ENCODE results near the gene SLU7.
"Not testable (repeated sequence)": the region's sequence is repeated elsewhere in the genome, so short reads cannot be mapped to it uniquely, and the experiment has no call there.

The SLU7 gene

GRCh38 chr5:160450164-160450932, 31.5 kb upstream of the SLU7 start:
- FAIRE-seq = no peak

DNA sequence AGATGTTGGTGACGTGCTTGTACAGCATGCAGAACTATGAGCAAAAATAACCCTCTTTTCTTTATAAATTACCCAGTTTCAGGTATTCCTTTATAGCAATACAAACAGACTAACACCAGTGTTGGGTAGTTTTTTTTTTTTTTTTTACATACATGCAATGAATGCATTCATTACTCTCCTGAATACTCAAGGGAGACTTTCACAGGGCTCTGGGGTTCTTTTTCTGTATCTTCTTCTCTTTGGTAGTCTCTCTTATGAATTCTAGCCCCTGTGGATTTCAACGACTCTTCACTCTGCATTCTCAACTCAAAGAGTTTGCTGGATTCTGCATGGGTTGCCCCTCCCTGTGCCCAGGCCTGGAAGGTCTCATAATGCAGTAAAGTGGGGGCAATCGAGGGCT, 30.6 kb upstream of the SLU7 start:
- no peak for FAIRE-seq

DNA sequence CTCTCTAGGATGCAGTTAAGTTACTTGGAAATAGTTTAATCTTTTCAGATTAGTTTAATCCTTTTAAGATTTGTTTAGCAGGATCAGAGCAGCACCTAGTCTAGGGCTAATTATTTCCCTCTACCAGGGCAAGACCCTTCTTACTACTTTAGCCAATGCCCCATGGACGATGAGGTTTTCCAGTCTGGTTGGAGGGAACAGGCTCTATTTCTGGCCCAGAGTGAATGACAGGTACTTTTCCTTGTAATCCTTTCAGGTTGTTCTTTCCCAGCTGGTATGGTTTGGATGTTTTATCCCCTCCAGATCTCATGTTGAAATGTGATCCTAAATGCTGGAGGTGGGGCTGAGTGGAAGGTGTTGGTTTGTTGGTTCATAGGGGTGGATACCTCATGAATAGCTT, 30.0 kb upstream of the SLU7 start:
- no peak for FAIRE-seq

GRCh38 chr5:160445751-160446150, 26.9 kb upstream of the SLU7 start:
- FAIRE-seq = no peak

- FAIRE-seq = no peak
Observed at GRCh38 chr5:160445132-160445531, 26.3 kb upstream of the SLU7 start.

DNA sequence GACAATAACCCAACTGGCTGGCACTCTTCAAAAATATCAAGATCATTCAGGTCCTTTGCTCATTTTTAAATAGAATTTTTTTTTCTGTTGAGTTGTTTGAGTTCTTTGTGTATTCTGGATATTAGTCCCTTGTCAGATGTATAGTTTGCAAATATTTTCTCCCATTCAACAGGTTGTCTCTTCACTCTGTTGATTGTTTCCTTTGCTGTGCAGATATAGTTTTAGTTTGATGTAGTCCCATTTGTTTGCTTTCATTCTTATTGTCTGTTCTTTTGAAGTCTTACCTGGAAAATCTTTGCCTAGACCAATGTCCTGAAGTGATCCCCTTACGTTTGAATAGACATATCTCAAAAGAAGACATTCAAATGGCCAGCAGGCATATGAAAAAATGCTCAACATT, 25.5 kb upstream of the SLU7 start:
- FAIRE-seq = no peak

DNA sequence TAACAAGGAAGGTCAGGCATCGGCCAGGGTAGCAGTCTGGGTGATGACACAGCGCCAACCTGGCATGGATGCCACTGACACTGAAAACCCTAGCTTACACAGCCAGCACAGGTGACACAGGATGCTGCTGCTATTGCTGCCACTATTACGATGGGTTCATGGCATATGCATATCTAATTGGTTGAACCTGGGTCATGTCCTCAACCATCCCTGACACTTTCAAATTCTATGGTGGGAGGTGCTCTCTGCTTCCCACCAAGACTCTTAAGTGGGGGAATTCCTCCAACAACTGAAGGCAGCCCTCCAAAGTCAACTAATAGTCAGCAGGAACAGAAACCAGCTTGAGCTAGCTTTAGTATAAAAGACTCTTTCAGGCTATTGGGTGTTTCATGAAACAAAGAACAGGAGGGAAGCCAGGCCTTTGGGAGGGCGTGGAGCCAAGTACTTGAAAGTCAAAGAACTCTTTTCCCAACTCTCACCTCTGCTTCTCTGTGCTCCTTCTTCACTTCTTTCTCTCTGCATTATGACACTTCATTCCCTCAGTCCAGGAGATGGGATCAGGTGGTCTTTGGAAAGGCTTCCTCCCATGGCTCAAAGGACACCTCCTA, 24.0 kb upstream of the SLU7 start:
- FAIRE-seq = no peak

GRCh38 chr5:160441311-160441781, 22.5 kb upstream of the SLU7 start:
- FAIRE-seq = no peak

DNA sequence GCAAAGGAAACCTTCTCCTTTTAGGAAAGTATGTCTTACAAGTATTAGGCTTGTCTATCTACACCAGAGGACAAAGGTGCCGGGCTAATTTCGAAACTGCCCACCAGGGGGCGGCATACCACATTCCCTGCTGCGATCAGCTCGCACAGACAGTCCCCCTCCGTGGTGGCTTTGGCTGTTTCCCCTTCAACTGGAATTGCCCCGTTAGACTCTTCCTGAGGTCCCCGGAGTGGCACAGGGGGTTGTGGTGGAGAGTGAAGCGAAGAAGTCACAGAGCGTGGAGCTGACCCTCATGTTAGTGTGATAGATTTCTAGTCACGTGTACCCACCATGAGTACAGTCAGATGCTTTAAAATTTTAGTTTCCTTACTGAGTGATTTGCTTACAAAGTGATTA, 20.3 kb upstream of the SLU7 start:
- FAIRE-seq = no peak

DNA sequence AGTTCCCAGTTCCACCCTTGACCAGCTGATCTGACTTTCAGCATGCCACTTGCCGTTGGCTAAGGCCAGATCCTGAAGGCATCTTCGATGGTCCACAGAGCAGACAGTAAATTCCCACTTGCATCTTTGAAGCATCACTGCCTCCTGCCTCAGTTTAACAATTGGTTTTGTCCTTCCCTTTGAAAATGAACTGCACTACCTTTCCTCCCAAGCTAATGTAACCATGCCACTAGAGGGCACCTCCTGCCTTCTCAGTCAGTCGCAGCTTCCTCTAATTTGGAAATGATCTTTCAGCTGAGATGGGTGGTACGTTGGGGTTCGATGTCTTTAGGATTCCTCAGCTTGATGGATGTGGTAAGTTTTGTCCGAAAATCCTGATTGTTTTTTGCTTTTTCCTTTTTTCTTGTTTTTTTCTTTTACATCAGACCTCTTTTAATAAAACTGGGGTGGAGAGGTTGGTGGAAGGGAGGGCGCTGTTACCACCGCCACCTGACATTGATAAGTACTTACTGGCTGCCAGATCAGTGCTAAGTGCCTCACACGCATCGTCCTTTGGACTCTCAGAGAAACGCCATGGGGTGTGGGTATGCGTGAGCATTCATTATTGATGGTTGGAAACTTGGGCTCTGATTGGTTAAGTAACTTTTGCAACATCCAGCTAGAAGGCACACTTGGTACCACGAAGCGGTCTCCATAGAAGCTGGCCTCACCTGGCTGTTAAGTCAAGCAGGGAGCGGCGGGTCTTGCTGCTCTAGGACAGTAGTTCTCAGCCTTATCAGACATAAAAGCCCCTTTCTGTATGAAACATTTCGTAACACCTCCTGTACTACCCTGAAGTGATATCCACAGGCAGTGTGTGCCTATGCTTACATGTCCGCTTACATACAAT, 19.7 kb upstream of the SLU7 start:
- FAIRE-seq = peak; percentile 49

DNA sequence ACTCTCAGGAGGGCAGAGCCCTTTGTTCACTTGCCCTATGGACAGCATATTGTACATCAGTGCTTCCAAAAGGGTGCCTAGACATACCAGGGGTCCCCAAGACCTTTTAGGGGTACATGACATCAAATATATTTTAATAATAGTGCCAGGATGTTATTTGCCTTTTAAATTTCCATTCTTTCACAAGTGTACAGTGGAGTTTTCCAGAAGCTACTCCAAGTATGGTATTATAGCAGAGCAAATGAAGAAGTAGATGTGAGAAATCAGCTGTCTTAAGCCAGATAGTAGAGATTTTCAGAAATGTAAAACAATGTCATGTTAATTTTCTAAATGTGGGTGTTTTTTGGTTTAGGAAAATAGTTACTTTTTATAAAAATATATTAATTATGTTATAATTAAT, 18.4 kb upstream of the SLU7 start:
- no peak for FAIRE-seq

DNA sequence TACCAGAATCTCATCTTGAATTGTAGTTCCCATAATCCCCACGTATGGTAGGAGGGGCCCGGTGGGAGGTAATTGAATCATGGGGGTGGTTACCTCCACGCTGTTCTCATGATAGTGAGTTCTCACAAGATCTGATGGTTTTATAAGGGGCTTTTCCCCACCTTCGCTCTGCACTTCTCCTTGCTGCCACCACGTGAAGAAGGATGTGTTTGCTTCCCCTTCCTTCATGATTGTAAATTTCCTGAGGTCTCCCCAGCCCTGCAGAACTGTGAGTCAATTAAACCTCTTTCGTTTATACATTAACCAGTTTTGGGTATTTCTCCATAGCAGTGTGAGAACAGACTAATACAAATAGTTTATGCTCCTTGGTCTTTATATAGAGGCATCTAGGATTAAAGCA, 17.8 kb upstream of the SLU7 start:
- not testable (repeated sequence) for FAIRE-seq

DNA sequence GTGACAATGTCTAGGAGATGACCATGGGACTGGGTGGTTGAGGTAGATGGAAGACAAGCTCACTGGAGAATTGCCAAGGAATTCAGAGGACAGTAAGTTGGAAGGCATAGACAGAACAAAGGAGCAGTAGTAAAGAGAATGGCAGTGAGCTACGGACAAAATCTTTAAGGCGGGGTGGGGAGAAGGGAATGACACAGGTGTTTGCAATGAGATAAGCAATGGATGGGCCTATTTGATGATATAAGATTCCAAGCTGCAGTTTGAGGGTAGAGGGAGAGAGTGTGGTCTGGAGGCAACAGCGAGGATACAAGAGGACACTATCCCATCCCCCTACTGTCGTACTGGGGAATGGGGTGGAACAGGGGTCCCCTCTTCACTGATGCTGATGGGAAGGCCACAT, 17.1 kb upstream of the SLU7 start:
- no peak for FAIRE-seq

- no peak for FAIRE-seq
Observed at GRCh38 chr5:160435532-160435931, 16.7 kb upstream of the SLU7 start.

DNA sequence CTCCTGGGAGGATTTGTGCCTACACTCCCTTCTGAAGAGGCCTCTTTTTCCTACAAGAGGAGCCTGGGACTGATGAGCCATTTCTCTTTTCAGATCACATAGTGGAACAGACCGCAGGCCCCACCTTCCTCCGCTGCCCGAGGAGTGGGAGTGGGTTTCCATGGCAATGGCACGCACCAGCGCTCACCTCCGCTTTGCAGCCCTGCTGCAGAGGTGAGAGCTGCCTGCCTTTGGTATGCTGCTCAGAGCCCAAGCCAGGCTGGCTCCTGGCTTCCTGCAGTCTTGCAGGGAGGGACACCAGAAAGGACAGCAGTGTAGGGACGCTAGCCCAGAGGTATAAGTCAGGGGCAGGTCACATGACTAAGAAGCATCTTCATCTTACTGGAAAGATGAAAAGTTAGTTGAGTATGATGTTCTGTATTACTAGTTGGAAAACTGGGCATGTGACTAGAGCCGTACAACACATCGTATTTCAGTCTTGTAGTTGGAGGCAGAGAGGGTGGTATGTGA, 15.2 kb upstream of the SLU7 start:
- FAIRE-seq = no peak

DNA sequence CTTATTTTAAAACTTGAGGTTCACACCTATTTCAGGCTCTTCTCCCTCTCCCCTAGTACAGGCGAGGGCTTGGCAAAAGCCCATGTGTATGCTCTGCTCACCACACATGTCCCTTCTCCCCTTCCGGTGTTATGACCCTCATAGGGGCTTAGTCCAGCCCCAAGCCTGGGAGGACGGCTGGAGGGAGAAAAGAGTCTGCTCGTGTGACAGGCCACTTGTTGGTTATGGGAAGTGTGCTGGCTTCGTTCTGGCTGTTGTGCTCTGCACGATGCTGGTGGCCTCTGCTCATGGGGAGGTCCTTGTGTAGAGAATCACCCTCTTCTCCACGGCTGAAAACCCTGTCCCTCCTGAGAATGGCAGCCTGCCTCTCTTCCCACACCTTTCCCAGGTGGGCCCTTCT, 13.9 kb upstream of the SLU7 start:
- FAIRE-seq = no peak

DNA sequence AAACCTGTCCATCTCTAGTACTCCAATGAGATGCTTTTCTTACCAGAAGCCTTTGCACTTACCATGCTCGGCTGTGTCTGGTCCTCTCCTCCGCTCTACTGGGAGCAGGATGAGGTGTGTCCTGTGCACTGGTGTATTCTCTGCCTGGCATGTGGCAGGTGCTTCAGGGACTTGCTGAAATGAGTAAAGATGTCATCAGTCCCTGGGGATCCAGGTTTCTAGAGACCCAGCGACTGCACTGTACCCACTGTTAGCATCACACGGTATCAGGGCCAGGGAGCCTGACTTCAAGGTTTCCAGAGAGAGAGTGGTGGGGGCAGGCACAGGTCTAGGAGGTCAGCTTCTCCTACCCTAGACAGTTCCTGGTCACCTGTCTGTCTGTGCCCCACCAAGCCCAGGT, 13.3 kb upstream of the SLU7 start:
- FAIRE-seq = no peak

GRCh38 chr5:160427607-160428006, 8.7 kb upstream of the SLU7 start:
- FAIRE-seq = no peak

GRCh38 chr5:160423099-160423498, 4.2 kb upstream of the SLU7 start:
- FAIRE-seq = no peak

DNA sequence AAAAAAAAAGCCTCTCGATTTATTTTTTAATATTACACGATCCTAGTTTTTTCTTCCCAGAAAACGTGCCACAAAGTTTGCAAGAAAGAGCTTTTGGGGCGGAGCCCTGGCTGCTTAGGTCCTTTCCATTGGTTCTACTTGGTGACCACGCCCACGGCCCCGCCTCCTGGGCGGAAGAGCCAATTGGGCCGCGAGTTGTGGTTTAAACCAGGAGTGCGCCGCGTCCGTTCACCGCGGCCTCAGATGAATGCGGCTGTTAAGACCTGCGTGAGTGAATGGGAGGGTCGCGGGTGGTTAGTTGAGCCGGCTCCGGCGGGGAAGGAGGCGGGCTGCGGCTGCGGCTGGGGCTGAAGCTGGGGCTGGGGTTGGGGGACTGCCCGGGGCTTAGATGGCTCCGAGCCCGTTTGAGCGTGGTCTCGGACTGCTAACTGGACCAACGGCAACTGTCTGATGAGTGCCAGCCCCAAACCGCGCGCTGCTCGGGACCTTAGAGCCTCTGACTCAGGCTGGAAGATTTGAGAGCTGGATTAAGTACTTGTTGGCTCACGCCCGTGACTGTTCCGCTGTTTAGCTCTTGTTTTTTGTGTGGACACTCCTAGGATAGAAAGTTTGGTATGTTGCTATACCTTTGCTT, 2.9 kb upstream of the SLU7 start, which contains the start of gene PTTG1:
Gene PTTG1 (plus strand): TSS at position 231 of the 634 bp plus-strand sequence. CDS start 458 bp downstream, outside the sequence.
- peak; percentile 99 for FAIRE-seq

- FAIRE-seq = no peak
Observed at GRCh38 chr5:160420331-160420610, 1.4 kb upstream of the SLU7 start.

GRCh38 chr5:160419458-160420330, 813 bp upstream of the SLU7 start:
- FAIRE-seq = no peak

Data from A204.1 (cell line).